ENCODE results near the gene POLDIP2. TPM values are rescaled to one million over a fixed set of nuclear protein-coding genes. Genes with fewer than 3 reads are reported as not detected.
A peak's percentile ranks its signal among the peaks of the same experiment; 100 is the strongest.

POLDIP2 gene
- total and polyA plus RNA-seq, 2 donors from 2014 or later: 84.9 to 174 TPM

DNA sequence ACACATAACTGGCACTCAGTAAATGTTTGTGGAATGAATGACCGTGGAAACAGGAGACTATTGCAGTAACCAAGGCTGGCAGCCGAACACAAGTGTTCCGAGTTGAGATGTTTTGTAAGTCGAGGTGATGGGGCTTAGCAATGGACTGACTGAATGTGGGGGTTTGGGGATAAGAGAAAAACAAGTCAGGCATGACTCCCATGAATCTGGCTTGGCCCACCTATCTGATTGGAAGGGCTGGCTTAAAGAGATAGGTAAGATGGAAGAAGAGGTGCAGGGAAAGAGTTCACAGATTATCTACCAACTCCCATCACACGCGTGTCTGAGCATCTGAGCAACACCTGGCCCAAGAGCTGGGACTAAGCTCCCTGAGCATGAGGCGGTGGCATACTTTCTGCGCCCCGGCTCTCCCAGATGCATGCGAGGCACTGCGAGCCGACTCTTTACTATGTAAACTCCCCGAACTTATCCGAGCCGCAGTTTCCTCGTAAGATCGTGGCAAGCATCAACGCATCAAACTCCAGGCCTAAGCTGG, 22.6 kb downstream of the POLDIP2 start:
- no peak for FAIRE-seq
- intact Hi-C loops (cut with DNase I): no loop called here
- H3K9ac ChIP-seq (ENCODE audit: low read length in 3 of 3): peak overlapping the region; percentile 84 to 87 (median 86)

DNA sequence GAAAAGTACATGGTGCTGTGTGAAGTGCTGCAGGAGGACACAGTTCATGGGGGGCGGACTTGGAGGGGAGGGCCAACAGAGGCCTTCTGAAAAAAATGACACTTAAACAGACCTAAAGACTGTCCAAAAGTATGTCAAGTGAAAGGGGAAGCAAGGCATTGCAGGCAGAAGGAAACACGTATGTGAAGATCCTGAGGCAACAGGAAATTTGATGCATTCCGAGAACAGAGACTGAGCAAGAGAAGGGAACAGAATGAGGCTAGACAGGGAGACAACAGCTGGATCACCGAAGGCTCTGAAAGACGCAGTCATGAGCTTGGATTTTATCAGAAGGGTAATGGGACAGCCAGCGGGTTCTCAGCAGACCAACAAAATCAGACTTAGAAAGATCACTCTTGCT, 23.2 kb downstream of the POLDIP2 start:
- Histone ChIP-seq H3K9me3 (ENCODE audit: control insufficient read depth in 2 of 3, insufficient read depth in 1 of 3, low read length in 3 of 3) (no peaks in the 10 kb centered on the region), H3K27ac (ENCODE audit: low read depth in 2 of 2, low read length in 2 of 2) (no peak overlapping the region), H3K27me3 (ENCODE audit: control insufficient read depth, insufficient read depth, low read length) (no peaks in the 10 kb centered on the region), H3K9ac (ENCODE audit: low read length in 3 of 3) (peak overlapping the region in 2 of 3 donors; percentile 86 to 87), H3K4me3 (ENCODE audit: low read length in 3 of 3) (peak overlapping the region; percentile 89 to 96 (median 89)), H3K4me1 (ENCODE audit: control insufficient read depth in 2 of 3, insufficient read depth in 2 of 3, low read depth in 1 of 3, low read length in 3 of 3) (peaks cover 6 to 19% (median 13%) of the 10 kb centered on the region in 3 donors), H3K36me3 (ENCODE audit: control insufficient read depth in 2 of 3, insufficient read depth in 3 of 3, low read length in 3 of 3) (peaks cover 1 to 15% (median 12%) of the 10 kb centered on the region in 3 donors)
- intact Hi-C loops (cut with DNase I): no loop called here
- FAIRE-seq: no peak
- DNase-seq: peak in 1 of 5 donors; percentile 28
- no peak for TF ChIP-seq CTCF (IDR thresholded peaks at IDR 0.05; ENCODE audit: borderline replicate concordance, extremely low read depth, insufficient read depth)

More for the DNA sequence above, 22.6 kb downstream of the POLDIP2 start:
- H3K36me3 ChIP-seq (ENCODE audit: control insufficient read depth in 2 of 3, insufficient read depth in 3 of 3, low read length in 3 of 3): peaks cover 0 to 16% (median 10%) of the 10 kb centered on the region in 3 donors
- H3K4me3 ChIP-seq (ENCODE audit: low read length in 3 of 3): peak overlapping the region; percentile 89 to 96 (median 89)
- H3K27ac ChIP-seq (ENCODE audit: low read depth in 2 of 2, low read length in 2 of 2): peak overlapping the region; percentile 75 to 88
- no peak for DNase-seq
- no peaks in the 10 kb centered on the region for H3K9me3 ChIP-seq (ENCODE audit: control insufficient read depth in 2 of 3, insufficient read depth in 1 of 3, low read length in 3 of 3)
- H3K4me1 ChIP-seq (ENCODE audit: control insufficient read depth in 2 of 3, insufficient read depth in 2 of 3, low read depth in 1 of 3, low read length in 3 of 3): peaks cover 6 to 19% (median 13%) of the 10 kb centered on the region in 3 donors
- no peak for TF ChIP-seq CTCF (IDR thresholded peaks at IDR 0.05; ENCODE audit: borderline replicate concordance, extremely low read depth, insufficient read depth)
- H3K27me3 ChIP-seq (ENCODE audit: control insufficient read depth, insufficient read depth, low read length): no peaks in the 10 kb centered on the region

- Histone ChIP-seq H3K27ac (ENCODE audit: low read depth in 2 of 2, low read length in 2 of 2) (no peak overlapping the region), H3K9me3 (ENCODE audit: control insufficient read depth in 2 of 3, insufficient read depth in 1 of 3, low read length in 3 of 3) (no peaks in the 10 kb centered on the region), H3K4me1 (ENCODE audit: control insufficient read depth in 2 of 3, insufficient read depth in 2 of 3, low read depth in 1 of 3, low read length in 3 of 3) (peaks cover 6 to 19% (median 13%) of the 10 kb centered on the region in 3 donors), H3K4me3 (ENCODE audit: low read length in 3 of 3) (no peak overlapping the region), H3K9ac (ENCODE audit: low read length in 3 of 3) (no peak overlapping the region), H3K36me3 (ENCODE audit: control insufficient read depth in 2 of 3, insufficient read depth in 3 of 3, low read length in 3 of 3) (peaks cover 3 to 22% (median 14%) of the 10 kb centered on the region in 3 donors), H3K27me3 (ENCODE audit: control insufficient read depth, insufficient read depth, low read length) (no peaks in the 10 kb centered on the region)
- FAIRE-seq: no peak
- DNase-seq: peak in 1 of 5 donors; percentile 40
- no peak for TF ChIP-seq CTCF (IDR thresholded peaks at IDR 0.05; ENCODE audit: borderline replicate concordance, extremely low read depth, insufficient read depth)
- intact Hi-C loops (cut with DNase I): no loop called here
Measured at GRCh38 chr17:28333083-28333746, 24.1 kb downstream of the POLDIP2 start.

Measured in kidney (tissue), 14 donors.